Astrocyte of the cerebellum (primary cell): ENCODE results near the gene RNF40.

Experiments used
- DNase-seq: peaks from one replicate; pipeline ENCODE4 v3.0.0-alpha.2; 2011; ENCODE audit warnings: low read depth
- H3K4me3 ChIP-seq: 2 replicates; pipeline ENCODE4 v1.5.1; 2011; ENCODE audit warnings: mild to moderate bottlenecking, low read depth, low read length, moderate library complexity
- in situ Hi-C: cut with HindIII; loops from 2 replicates; pipeline ENCODE4 v1.10.0; 2017; ENCODE audit warnings: low sequenced_read_pairs
- TF ChIP-seq, protein P1 (sequence below): IDR thresholded peaks from 2 replicates; pipeline ENCODE4 v1.5.1; 2012; ENCODE audit warnings: low read length, low read depth, moderate library complexity, mild to moderate bottlenecking; ENCODE audit errors: missing control alignments

RNF40 gene

DNA sequence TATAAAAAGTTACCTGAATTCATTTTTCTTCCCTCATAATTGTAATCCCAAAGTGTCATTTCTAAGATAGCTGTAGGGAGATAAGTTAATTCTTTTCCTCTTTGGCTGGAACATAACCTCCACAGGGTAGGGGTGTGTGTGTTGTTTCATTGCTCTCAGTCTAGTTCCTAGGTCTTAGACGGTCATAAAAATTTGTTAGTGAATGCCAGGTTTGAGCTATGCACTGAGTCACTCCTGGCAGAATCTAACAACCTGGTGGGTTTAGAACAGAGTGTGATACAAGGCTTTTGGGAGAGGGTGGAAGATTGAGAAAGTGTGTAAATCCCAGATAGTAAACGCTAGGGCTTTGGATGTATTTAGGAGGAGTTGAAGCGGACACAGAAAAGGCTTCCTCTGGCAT lies 14.8 kb upstream of the RNF40 start:
- TF ChIP-seq, protein P1, sequence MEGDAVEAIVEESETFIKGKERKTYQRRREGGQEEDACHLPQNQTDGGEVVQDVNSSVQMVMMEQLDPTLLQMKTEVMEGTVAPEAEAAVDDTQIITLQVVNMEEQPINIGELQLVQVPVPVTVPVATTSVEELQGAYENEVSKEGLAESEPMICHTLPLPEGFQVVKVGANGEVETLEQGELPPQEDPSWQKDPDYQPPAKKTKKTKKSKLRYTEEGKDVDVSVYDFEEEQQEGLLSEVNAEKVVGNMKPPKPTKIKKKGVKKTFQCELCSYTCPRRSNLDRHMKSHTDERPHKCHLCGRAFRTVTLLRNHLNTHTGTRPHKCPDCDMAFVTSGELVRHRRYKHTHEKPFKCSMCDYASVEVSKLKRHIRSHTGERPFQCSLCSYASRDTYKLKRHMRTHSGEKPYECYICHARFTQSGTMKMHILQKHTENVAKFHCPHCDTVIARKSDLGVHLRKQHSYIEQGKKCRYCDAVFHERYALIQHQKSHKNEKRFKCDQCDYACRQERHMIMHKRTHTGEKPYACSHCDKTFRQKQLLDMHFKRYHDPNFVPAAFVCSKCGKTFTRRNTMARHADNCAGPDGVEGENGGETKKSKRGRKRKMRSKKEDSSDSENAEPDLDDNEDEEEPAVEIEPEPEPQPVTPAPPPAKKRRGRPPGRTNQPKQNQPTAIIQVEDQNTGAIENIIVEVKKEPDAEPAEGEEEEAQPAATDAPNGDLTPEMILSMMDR: no peak
- no peak for DNase-seq
- in situ Hi-C loops: no loop called here
- H3K4me3 ChIP-seq: peak overlapping the region; percentile 67

DNA sequence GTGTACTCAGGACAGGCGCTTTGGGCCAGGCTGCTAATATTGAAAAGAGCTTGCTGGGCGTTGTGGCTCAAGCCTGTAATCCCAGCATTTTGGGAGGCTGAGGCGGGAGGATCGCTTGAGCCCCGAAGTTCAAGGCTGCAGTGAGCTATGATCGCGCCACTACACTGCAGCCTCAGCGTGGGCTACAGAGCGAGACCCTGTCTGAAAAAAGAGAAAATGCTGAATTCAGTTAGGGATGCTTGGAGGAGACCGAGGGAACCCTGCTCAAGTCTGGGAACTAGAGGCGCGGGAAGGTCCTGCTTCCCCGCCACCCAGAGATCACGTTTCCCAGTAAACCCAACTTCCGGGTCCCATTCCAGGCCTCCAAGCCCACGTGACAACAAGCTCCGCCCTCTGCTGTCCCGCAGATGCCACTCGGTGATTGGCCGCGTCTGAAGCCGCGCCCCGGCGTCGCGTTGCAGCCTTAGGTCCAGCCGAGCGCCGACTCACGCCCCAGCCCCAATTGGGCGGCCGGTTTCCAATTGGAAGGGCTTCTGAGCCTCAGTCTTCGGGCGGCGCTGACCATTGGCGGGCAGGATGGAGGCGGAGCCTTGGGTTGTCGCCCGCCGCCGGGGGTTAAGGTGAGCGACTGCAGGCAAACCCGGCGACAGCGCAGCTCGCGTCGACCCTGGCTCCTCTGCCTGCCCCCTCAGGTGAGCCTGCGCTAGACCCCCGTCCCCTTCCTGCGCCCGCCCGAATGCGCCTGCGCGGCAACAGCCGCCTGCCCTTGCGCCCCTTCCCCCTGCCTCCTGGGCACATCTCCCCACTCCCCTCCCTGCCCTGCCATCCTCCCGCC lies 14.1 kb upstream of the RNF40 start, which contains the start of gene PHKG2:
Gene PHKG2, plus strand, starts transcription at position 627 of the 835 bp plus-strand sequence. CDS start 396 bp downstream, outside the sequence.
- in situ Hi-C loops: no loop called here
- peak; percentile 97 for DNase-seq
- peak within 1 kb of the TSS; percentile 67 for H3K4me3 ChIP-seq
- TF ChIP-seq, protein P1: no peak

DNA sequence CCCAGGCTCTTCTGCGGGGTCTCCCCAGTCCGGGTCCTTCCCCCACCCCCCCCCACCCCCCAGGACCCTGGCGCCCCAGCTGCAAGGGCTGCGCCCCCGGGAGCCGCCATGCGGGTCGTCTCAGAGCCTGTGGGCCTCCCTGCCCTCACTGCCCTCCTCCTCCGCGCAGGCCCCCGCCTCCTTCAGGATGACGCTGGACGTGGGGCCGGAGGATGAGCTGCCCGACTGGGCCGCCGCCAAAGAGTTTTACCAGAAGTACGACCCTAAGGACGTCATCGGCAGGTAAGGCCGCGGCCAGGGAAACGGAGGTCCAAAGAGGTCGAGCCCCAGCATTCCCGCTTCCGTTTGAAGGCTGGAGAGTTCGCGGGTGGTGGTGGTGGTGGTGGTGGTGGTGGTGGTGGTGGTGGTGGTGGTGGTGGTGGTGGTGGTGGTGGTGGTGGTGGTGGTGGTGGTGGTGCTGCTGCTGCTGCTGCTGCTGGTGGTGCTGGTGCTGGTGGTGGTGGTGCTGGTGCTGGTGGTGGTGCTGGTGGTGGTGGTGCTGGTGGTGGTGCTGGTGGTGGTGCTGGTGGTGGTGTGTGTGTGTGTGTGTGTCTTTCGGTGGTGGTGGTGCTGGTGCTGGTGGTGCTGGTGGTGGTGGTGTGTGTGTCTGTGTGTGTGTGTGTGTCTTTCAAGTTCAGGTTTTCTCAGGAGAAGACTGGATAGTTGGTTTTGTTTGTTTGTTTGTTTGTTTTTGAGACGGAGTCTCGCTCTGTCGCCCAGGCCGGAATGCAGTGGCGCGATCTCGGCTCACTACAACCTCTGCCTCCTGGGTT lies 13.3 kb upstream of the RNF40 start:
- TF ChIP-seq, protein P1: no peak
- DNase-seq: no peak
- in situ Hi-C loops: no loop called here
- H3K4me3 ChIP-seq: peak overlapping the region; percentile 67

DNA sequence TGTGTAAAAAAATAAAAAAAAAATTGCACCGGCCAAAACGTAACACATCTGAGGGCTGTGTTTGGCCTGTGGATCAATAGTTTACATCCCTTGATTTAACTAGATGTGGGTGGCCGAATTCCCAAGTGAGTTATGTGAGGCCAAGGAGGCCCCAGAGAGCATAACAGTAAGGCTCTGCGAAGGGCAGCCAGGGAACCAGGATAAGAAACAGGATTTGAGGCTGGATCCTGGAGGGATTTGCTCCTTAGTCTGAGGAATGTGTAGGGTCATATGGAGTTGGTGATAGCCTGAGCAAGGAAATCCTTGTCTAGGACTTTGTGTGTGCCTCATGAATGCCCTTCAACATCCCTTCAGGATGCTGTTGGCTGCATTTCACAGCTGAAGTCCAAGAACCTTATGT lies 11.9 kb upstream of the RNF40 start:
- in situ Hi-C loops: loop anchor here (5.0 kb wide), 1 partner anchor 58 kb away; no protein-coding TSS in a partner anchor
- no peak for DNase-seq
- H3K4me3 ChIP-seq: no peak overlapping the region
- TF ChIP-seq, protein P1: no peak

DNA sequence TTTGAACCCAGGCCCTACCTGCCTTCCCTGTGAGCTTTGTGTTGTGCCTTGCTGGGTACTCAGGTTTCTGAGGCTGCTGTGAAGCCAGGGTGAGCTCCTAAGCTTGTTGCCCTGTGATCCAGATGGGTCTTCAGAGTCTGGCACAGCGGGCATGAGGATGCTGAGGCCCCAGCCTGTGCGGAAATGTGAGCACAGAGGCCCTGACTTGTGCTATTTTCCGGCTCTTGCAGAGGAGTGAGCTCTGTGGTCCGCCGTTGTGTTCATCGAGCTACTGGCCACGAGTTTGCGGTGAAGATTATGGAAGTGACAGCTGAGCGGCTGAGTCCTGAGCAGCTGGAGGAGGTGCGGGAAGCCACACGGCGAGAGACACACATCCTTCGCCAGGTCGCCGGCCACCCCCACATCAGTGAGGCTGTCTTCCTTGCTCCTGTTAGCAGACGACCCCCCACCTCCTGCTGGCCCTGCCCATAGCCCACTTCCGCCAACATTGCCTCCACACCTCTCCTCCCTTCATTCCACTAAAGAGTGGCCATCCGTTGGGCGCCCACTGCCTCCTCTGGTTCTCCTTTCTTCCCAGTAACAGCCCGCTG lies 11.2 kb upstream of the RNF40 start:
- no peak overlapping the region for H3K4me3 ChIP-seq
- TF ChIP-seq, protein P1: no peak
- no peak for DNase-seq
- in situ Hi-C loops: loop anchor here (5.0 kb wide), 1 partner anchor 59 kb away; no protein-coding TSS in a partner anchor

DNA sequence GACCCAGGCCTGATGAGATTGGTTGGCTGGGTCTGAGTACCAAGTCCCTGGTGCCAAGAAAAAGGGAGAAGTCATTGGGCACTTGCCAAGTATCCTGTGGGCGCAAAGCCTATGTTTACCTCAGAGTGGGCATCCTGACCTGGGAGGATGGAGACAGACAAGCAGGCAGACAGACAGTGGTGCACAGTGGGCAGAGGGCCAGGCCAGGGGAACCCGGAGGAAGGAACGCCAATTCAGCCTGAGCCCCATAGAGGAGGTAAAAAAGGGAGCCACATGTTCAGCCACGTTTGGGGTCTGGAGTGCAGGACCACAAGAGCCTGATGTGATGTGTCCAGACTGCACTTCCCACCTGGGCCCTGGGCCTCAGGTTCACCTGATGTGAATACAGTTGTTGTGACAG lies 8.5 kb upstream of the RNF40 start:
- TF ChIP-seq, protein P1: no peak
- no peak for DNase-seq
- H3K4me3 ChIP-seq: no peak overlapping the region
- in situ Hi-C loops: loop anchor here (5.0 kb wide), 1 partner anchor 61 kb away; no protein-coding TSS in a partner anchor
